Stomach smooth muscle (tissue), 2 donors: ENCODE measurements around the gene ELF1.

ENCODE experiments used
- H3K27ac ChIP-seq: one replicate; pipeline ENCODE4 v1.7.0; 2013; ENCODE audit warnings: mild to moderate bottlenecking, low read length, inconsistent platforms
- H3K27me3 ChIP-seq, 2 donors: one replicate each; pipeline ENCODE4 v1.7.0; 2013; ENCODE audit warnings: low read length in 2 of 2; ENCODE audit not compliant: insufficient read depth in 2 of 2, control insufficient read depth in 1 of 2
- H3K36me3 ChIP-seq, 2 donors: one replicate each; pipeline ENCODE4 v1.7.0; 2013; ENCODE audit warnings: low read length in 2 of 2; ENCODE audit not compliant: control insufficient read depth in 2 of 2, insufficient read depth in 2 of 2
- H3K4me1 ChIP-seq: one replicate; pipeline ENCODE4 v1.7.0; 2013; ENCODE audit warnings: low read length; ENCODE audit not compliant: control insufficient read depth, insufficient read depth
- H3K4me3 ChIP-seq, 2 donors: one replicate each; pipeline ENCODE4 v1.7.0; 2013; ENCODE audit warnings: low read length in 2 of 2
- H3K9ac ChIP-seq, 2 donors: one replicate each; pipeline ENCODE4 v1.7.0; 2013; ENCODE audit warnings: low read length in 2 of 2, mild to moderate bottlenecking in 1 of 2
- H3K9me3 ChIP-seq, 2 donors: one replicate each; pipeline ENCODE4 v1.7.0; 2013; ENCODE audit warnings: low read length in 2 of 2; ENCODE audit not compliant: control insufficient read depth in 2 of 2
- donor health status: healthy.
- donor health status: Pancreatic carcinoma.

ELF1 gene

GRCh38 chr13:41006978-41007743, 12.0 kb downstream of the ELF1 start:
- H3K9ac ChIP-seq, result no peak overlapping the region
- no peaks in the 10 kb centered on the region for H3K9me3 ChIP-seq
- H3K27ac ChIP-seq, result no peak overlapping the region
- no peaks in the 10 kb centered on the region for H3K36me3 ChIP-seq
- no peaks in the 10 kb centered on the region for H3K4me1 ChIP-seq
- H3K27me3 ChIP-seq, result no peaks in the 10 kb centered on the region
- H3K4me3 ChIP-seq, result no peak overlapping the region

- Histone ChIP-seq H3K4me3 (no peak overlapping the region), H3K36me3 (no peaks in the 10 kb centered on the region), H3K27me3 (no peaks in the 10 kb centered on the region), H3K9ac (no peak overlapping the region), H3K9me3 (no peaks in the 10 kb centered on the region), H3K27ac (no peak overlapping the region), H3K4me1 (no peaks in the 10 kb centered on the region)
These were observed 12.8 kb downstream of the ELF1 start for GRCh38 chr13:41006306-41006705.

GRCh38 chr13:41005704-41006103, 13.4 kb downstream of the ELF1 start:
- Histone ChIP-seq H3K4me1 (no peaks in the 10 kb centered on the region), H3K4me3 (no peak overlapping the region), H3K27me3 (no peaks in the 10 kb centered on the region), H3K9ac (no peak overlapping the region), H3K27ac (no peak overlapping the region), H3K36me3 (no peaks in the 10 kb centered on the region), H3K9me3 (no peaks in the 10 kb centered on the region)

- Histone ChIP-seq H3K27ac (no peak overlapping the region), H3K9me3 (no peaks in the 10 kb centered on the region), H3K4me1 (no peaks in the 10 kb centered on the region), H3K4me3 (no peak overlapping the region), H3K36me3 (no peaks in the 10 kb centered on the region), H3K9ac (no peak overlapping the region), H3K27me3 (no peaks in the 10 kb centered on the region)
These were observed 14.0 kb downstream of the ELF1 start for GRCh38 chr13:41004875-41005693.

- H3K4me3 ChIP-seq, result no peak overlapping the region
- H3K9me3 ChIP-seq, result no peaks in the 10 kb centered on the region
- no peaks in the 10 kb centered on the region for H3K27me3 ChIP-seq
- no peaks in the 10 kb centered on the region for H3K4me1 ChIP-seq
- no peak overlapping the region for H3K9ac ChIP-seq
- H3K36me3 ChIP-seq, result no peaks in the 10 kb centered on the region
- H3K27ac ChIP-seq, result no peak overlapping the region
These were observed 16.5 kb downstream of the ELF1 start for GRCh38 chr13:41002606-41003005.

- H3K9me3 ChIP-seq, result no peaks in the 10 kb centered on the region
- H3K4me1 ChIP-seq, result no peaks in the 10 kb centered on the region
- no peak overlapping the region for H3K9ac ChIP-seq
- H3K27me3 ChIP-seq, result no peaks in the 10 kb centered on the region
- no peaks in the 10 kb centered on the region for H3K36me3 ChIP-seq
- H3K4me3 ChIP-seq, result no peak overlapping the region
- H3K27ac ChIP-seq, result no peak overlapping the region
These were observed 17.4 kb downstream of the ELF1 start for GRCh38 chr13:41001695-41002094.

GRCh38 chr13:40999416-40999815, 19.7 kb downstream of the ELF1 start:
- Histone ChIP-seq H3K9ac (no peak overlapping the region), H3K36me3 (no peaks in the 10 kb centered on the region), H3K27me3 (no peaks in the 10 kb centered on the region), H3K27ac (no peak overlapping the region), H3K4me1 (no peaks in the 10 kb centered on the region), H3K9me3 (no peaks in the 10 kb centered on the region), H3K4me3 (no peak overlapping the region)

- no peaks in the 10 kb centered on the region for H3K36me3 ChIP-seq
- H3K27me3 ChIP-seq, result no peaks in the 10 kb centered on the region
- H3K9ac ChIP-seq, result no peak overlapping the region
- H3K9me3 ChIP-seq, result no peaks in the 10 kb centered on the region
- no peak overlapping the region for H3K27ac ChIP-seq
- no peaks in the 10 kb centered on the region for H3K4me1 ChIP-seq
- no peak overlapping the region for H3K4me3 ChIP-seq
These were observed 22.6 kb downstream of the ELF1 start for GRCh38 chr13:40996426-40997092.

GRCh38 chr13:40995997-40996396, 23.1 kb downstream of the ELF1 start:
- Histone ChIP-seq H3K9ac (no peak overlapping the region), H3K27ac (no peak overlapping the region), H3K9me3 (no peaks in the 10 kb centered on the region), H3K4me1 (no peaks in the 10 kb centered on the region), H3K36me3 (no peaks in the 10 kb centered on the region), H3K4me3 (no peak overlapping the region), H3K27me3 (no peaks in the 10 kb centered on the region)

GRCh38 chr13:40994581-40995230, 24.4 kb downstream of the ELF1 start:
- no peaks in the 10 kb centered on the region for H3K9me3 ChIP-seq
- no peaks in the 10 kb centered on the region for H3K36me3 ChIP-seq
- no peak overlapping the region for H3K9ac ChIP-seq
- no peak overlapping the region for H3K4me3 ChIP-seq
- no peaks in the 10 kb centered on the region for H3K4me1 ChIP-seq
- H3K27ac ChIP-seq, result no peak overlapping the region
- H3K27me3 ChIP-seq, result no peaks in the 10 kb centered on the region
